GM12878 (cell line): Measurements from ENCODE around the gene RFPL1. TPM values are rescaled to one million over a fixed set of nuclear protein-coding genes. Genes with fewer than 3 reads are reported as not detected.

ENCODE experiments used
- ATAC-seq: fragments of 200-7000 bp; cut with Tn5 transposase; 3 replicates; pipeline ENCODE4 v1.9.1; 2020; ENCODE audit warnings: mild to moderate bottlenecking, moderate library complexity
- BruUV-seq: library from RNA; stranded (reverse); fragments of 400-500 nt; replicated peaks from 2 replicates; lab custom pipeline; 2021; lab: Mats Ljungman, UMichigan
- CTCF ChIA-PET: fragments of 300-600 bp; sonication (Branson Sonifier 250); formaldehyde crosslinking; extraction: SDS; loops from one replicate; lab custom pipeline; 2021; ENCODE audit warnings: inconsistent platforms; lab: Yijun Ruan, JAX
- POLR2A ChIA-PET: fragments of 350-600 bp; formaldehyde crosslinking; extraction: SDS; loops from one replicate; lab custom pipeline; 2021; ENCODE audit warnings: inconsistent platforms; lab: Charles Lee
- RAD21 ChIA-PET: fragments of 300-600 bp; sonication (Branson Sonifier 250); formaldehyde crosslinking; loops from one replicate; lab custom pipeline; 2023; ENCODE audit warnings: antibody characterized with exemption; ENCODE audit not compliant: unreplicated experiment; lab: Charles Lee
- SMC1A ChIA-PET: fragments of 300-600 bp; sonication (Branson Sonifier 250); formaldehyde crosslinking; loops from one replicate; lab custom pipeline; 2023; ENCODE audit not compliant: unreplicated experiment, uncharacterized antibody; lab: Charles Lee
- DNase-seq: peaks from one replicate; pipeline ENCODE4 v3.0.0-alpha.2; 2011; ENCODE audit warnings: low read depth, low spot score
- FAIRE-seq: peaks from 3 replicates; lab custom pipeline; 2011; peaks lifted over from hg19 to GRCh38; lab: Jason Lieb, UNC
- H2AFZ ChIP-seq: 2 replicates; pipeline ENCODE4 v1.6.0; 2011; ENCODE audit warnings: low read depth, low read length, control low read depth; ENCODE audit not compliant: control insufficient read depth
- H3K27ac ChIP-seq: 2 replicates; pipeline ENCODE4 v1.5.1; 2011; ENCODE audit warnings: control low read depth; ENCODE audit not compliant: control insufficient read depth, insufficient read depth
- H3K27me3 ChIP-seq, 2 experiments: replicated peaks in 1 of 2; 2 replicates each; pipeline versions ENCODE4 v1.6.0 to v1.6.1; 2011; ENCODE audit warnings: low read length in 1 of 2; ENCODE audit not compliant: control insufficient read depth in 2 of 2, insufficient read depth in 2 of 2
- H3K36me3 ChIP-seq, 2 experiments: 2 replicates each; pipeline ENCODE4 v1.5.1; 2011; ENCODE audit warnings: low read length in 1 of 2; ENCODE audit not compliant: control insufficient read depth in 2 of 2, insufficient read depth in 2 of 2
- H3K4me1 ChIP-seq: 2 replicates; pipeline ENCODE4 v1.6.1; 2011; ENCODE audit warnings: mild to moderate bottlenecking, low read length, moderate library complexity, mixed read lengths; ENCODE audit not compliant: control insufficient read depth, insufficient read depth
- H3K4me2 ChIP-seq: 2 replicates; pipeline ENCODE4 v1.6.0; 2011; ENCODE audit warnings: control low read depth; ENCODE audit not compliant: control insufficient read depth, insufficient read depth
- H3K4me3 ChIP-seq: fragments of 200-600 bp; sonication (generic); 2 replicates; pipeline ENCODE4 v1.5.1; 2016
- H3K79me2 ChIP-seq: 2 replicates; pipeline ENCODE4 v1.6.0; 2011; ENCODE audit warnings: low read length; ENCODE audit not compliant: control insufficient read depth, insufficient read depth
- H3K9ac ChIP-seq: 2 replicates; pipeline ENCODE4 v1.8.0; 2011; ENCODE audit warnings: low read length, control low read depth, mixed read lengths; ENCODE audit not compliant: control insufficient read depth, insufficient read depth
- H3K9me3 ChIP-seq: replicated peaks from 3 replicates; pipeline ENCODE4 v1.5.1; 2011; ENCODE audit warnings: mild to moderate bottlenecking, low read length; ENCODE audit not compliant: control insufficient read depth, insufficient read depth
- H4K20me1 ChIP-seq: 2 replicates; pipeline ENCODE4 v1.6.0; 2011; ENCODE audit not compliant: control insufficient read depth, insufficient read depth
- ATF7 ChIP-seq: fragments of 450-650 bp; IDR thresholded peaks from 2 replicates; pipeline ENCODE4 v1.6.1; 2016; ENCODE audit warnings: low read depth, mild to moderate bottlenecking
- BACH1 ChIP-seq: fragments of 450-650 bp; IDR thresholded peaks from 2 replicates; pipeline ENCODE4 v1.6.1; 2017; ENCODE audit warnings: mild to moderate bottlenecking, borderline replicate concordance
- FOXM1 ChIP-seq: IDR thresholded peaks from 2 replicates; pipeline ENCODE4 v1.6.1; 2012; ENCODE audit warnings: low read depth, mild to moderate bottlenecking, inconsistent platforms, low read length, moderate library complexity
- HDAC2 ChIP-seq: fragments of 200-600 bp; sonication (generic); IDR thresholded peaks from 2 replicates; pipeline ENCODE4 v1.6.1; 2017
- LARP7 ChIP-seq: fragments of 450-650 bp; IDR thresholded peaks from 2 replicates; pipeline ENCODE4 v1.6.1; 2017; ENCODE audit warnings: mild to moderate bottlenecking
- MYB ChIP-seq: fragments of 150-350 bp; IDR thresholded peaks from 2 replicates; pipeline ENCODE4 v1.6.1; 2014; ENCODE audit warnings: mild to moderate bottlenecking, low read depth, low read length, borderline replicate concordance
- POLR2A ChIP-seq: IDR thresholded peaks from 2 replicates; pipeline ENCODE4 v1.6.1; 2011; ENCODE audit warnings: low read depth, mild to moderate bottlenecking, low read length
- RCOR1 ChIP-seq: conservative IDR thresholded peaks from 2 replicates; pipeline ENCODE4 v1.6.1; 2012; ENCODE audit warnings: low read depth, low read length, improper control_type of control experiment
- RFX5 ChIP-seq: IDR thresholded peaks from 2 replicates; pipeline ENCODE4 v1.6.1; 2011; ENCODE audit warnings: low read depth, low read length, improper control_type of control experiment
- RUNX3 ChIP-seq: IDR thresholded peaks from 2 replicates; pipeline ENCODE4 v1.6.1; 2012; ENCODE audit warnings: low read length, inconsistent platforms
- STAT1 ChIP-seq: fragments of 450-650 bp; conservative IDR thresholded peaks from 2 replicates; pipeline ENCODE4 v1.6.1; 2014; ENCODE audit warnings: antibody characterized with exemption, mild to moderate bottlenecking
- TAF1 ChIP-seq: IDR thresholded peaks from 2 replicates; pipeline ENCODE4 v1.6.1; 2011; ENCODE audit warnings: mild to moderate bottlenecking, low read depth, low read length, borderline replicate concordance
- YBX1 ChIP-seq: fragments of 450-650 bp; IDR thresholded peaks from 2 replicates; pipeline ENCODE4 v1.6.1; 2016; ENCODE audit warnings: antibody characterized with exemption
- ZNF217 ChIP-seq: fragments of 450-650 bp; IDR thresholded peaks from 2 replicates; pipeline ENCODE4 v1.6.1; 2017; ENCODE audit warnings: antibody characterized with exemption, mild to moderate bottlenecking
- ZNF24 ChIP-seq: fragments of 450-650 bp; IDR thresholded peaks from 2 replicates; pipeline ENCODE4 v1.6.1; 2017; ENCODE audit warnings: antibody characterized with exemption, mild to moderate bottlenecking
- ZNF622 ChIP-seq: fragments of 450-650 bp; IDR thresholded peaks from 2 replicates; pipeline ENCODE4 v1.6.1; 2017; ENCODE audit warnings: mild to moderate bottlenecking, inconsistent platforms
- WGBS: methylation state at CpG from one replicate; pipeline ENCODE4 v1.1.6; 2016; ENCODE audit warnings: low lambda C conversion rate; ENCODE audit not compliant: insufficient replicate concordance, insufficient coverage; ENCODE audit errors: missing lambda C conversion rate; 5-methylcytosine and 5-hydroxymethylcytosine counted together
- in situ Hi-C: fragments of 300-500 bp; cut with MboI; formaldehyde crosslinking; loops from 9 replicates; pipeline ENCODE4 v1.14.3; 2018; ENCODE audit warnings: mixed read lengths
- intact Hi-C: fragments of 100-400 bp; cut with micrococcal nuclease; formaldehyde crosslinking; loops from one replicate; pipeline ENCODE4 v1.14.2; 2022; ENCODE audit not compliant: unreplicated experiment
- polyA plus RNA-seq, 11 experiments: library from polyadenylated mRNA; depleted of rRNA in 4 of 11; unstranded in 6 of 11; stranded (reverse) in 5 of 11; fragments of >200 nt; fragmentation: Nextera tagmentation in 4 of 11; fragmentation: Illumina TruSeq in 1 of 11; extraction: Ambion mirVana in 4 of 11; extraction: Trizol in 1 of 11; gene quantifications; 1 replicate in 1 of 11; 2 replicates in 10 of 11; pipeline versions ENCODE4 v1.2.1 to v1.2.3, GENCODE V29; 2011 to 2016; ENCODE audit warnings: inconsistent platforms in 2 of 11, missing spikeins in 2 of 11, low read depth in 1 of 11
- total RNA-seq, 4 experiments: library from RNA; depleted of rRNA in 3 of 4; stranded (reverse); fragments of >200 nt in 3 of 4; fragmentation: Illumina TruSeq in 1 of 4; extraction: Trizol in 1 of 4; gene quantifications; 2 replicates each; pipeline versions ENCODE4 v1.2.1 to v1.2.3, GENCODE V29; 2013 to 2021
- TF ChIP-seq, protein P1 (sequence below): fragments of 450-650 bp; IDR thresholded peaks from 2 replicates; pipeline ENCODE4 v1.6.1; 2017; ENCODE audit warnings: mild to moderate bottlenecking
- TF ChIP-seq, protein P2 (sequence below): fragments of 450-650 bp; IDR thresholded peaks from 2 replicates; pipeline ENCODE4 v1.6.1; 2017; ENCODE audit warnings: mild to moderate bottlenecking, moderate library complexity

RFPL1 gene
- total and polyA plus RNA-seq, 10 of the 15 experiments (the other 5 are each of a cell fraction or from before 2014, with no cell fraction given) = 0.13 TPM; not detected in 9

DNA sequence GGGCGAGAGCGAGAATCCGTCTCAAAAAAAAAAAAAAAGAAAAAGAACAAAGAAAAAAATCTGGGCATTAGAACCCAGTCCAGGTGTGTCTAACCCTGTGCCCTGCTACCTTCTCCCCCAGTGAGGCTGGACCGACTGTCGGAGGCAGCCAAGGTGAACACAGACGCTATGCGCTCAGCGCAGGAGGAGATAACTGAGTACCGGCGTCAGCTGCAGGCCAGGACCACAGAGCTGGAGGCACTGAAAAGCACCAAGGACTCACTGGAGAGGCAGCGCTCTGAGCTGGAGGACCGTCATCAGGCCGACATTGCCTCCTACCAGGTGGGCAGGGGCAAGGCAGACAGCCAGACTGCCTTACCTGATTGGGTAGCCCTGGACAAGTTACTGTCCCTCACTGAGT is 44.9 kb downstream of the RFPL1 start:
- in situ Hi-C loops = no loop called here

DNA sequence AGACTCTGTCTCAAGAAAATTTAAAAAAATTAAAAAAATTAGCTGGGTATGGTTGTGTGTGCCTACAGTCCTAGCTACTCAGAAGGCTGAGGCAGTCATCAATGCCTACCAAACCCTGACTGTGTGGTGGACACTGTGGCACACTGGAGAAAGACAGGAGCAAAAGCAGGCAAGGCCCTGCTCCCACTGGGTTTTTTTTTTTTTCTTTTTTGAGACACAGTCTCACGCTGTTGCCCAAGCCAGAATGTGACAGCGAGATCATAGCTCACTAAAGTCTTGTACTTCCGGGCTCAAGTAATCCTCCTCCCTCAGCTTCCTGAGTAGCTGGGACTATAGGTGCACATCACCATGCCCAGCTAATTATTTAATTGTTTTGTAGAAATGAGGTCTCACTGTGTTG is 46.3 kb downstream of the RFPL1 start:
- in situ Hi-C loops = no loop called here
- TF ChIP-seq BACH1 (no peak), RFX5 (no peak), RCOR1 (no peak), LARP7 (no peak), ZNF217 (no peak), ZNF24 (no peak), TAF1 (no peak)
- TF ChIP-seq, protein P1, sequence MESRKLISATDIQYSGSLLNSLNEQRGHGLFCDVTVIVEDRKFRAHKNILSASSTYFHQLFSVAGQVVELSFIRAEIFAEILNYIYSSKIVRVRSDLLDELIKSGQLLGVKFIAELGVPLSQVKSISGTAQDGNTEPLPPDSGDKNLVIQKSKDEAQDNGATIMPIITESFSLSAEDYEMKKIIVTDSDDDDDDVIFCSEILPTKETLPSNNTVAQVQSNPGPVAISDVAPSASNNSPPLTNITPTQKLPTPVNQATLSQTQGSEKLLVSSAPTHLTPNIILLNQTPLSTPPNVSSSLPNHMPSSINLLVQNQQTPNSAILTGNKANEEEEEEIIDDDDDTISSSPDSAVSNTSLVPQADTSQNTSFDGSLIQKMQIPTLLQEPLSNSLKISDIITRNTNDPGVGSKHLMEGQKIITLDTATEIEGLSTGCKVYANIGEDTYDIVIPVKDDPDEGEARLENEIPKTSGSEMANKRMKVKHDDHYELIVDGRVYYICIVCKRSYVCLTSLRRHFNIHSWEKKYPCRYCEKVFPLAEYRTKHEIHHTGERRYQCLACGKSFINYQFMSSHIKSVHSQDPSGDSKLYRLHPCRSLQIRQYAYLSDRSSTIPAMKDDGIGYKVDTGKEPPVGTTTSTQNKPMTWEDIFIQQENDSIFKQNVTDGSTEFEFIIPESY = no peak
- TF ChIP-seq, protein P2, sequence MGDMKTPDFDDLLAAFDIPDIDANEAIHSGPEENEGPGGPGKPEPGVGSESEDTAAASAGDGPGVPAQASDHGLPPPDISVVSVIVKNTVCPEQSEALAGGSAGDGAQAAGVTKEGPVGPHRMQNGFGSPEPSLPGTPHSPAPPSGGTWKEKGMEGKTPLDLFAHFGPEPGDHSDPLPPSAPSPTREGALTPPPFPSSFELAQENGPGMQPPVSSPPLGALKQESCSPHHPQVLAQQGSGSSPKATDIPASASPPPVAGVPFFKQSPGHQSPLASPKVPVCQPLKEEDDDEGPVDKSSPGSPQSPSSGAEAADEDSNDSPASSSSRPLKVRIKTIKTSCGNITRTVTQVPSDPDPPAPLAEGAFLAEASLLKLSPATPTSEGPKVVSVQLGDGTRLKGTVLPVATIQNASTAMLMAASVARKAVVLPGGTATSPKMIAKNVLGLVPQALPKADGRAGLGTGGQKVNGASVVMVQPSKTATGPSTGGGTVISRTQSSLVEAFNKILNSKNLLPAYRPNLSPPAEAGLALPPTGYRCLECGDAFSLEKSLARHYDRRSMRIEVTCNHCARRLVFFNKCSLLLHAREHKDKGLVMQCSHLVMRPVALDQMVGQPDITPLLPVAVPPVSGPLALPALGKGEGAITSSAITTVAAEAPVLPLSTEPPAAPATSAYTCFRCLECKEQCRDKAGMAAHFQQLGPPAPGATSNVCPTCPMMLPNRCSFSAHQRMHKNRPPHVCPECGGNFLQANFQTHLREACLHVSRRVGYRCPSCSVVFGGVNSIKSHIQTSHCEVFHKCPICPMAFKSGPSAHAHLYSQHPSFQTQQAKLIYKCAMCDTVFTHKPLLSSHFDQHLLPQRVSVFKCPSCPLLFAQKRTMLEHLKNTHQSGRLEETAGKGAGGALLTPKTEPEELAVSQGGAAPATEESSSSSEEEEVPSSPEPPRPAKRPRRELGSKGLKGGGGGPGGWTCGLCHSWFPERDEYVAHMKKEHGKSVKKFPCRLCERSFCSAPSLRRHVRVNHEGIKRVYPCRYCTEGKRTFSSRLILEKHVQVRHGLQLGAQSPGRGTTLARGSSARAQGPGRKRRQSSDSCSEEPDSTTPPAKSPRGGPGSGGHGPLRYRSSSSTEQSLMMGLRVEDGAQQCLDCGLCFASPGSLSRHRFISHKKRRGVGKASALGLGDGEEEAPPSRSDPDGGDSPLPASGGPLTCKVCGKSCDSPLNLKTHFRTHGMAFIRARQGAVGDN = no peak

More for the DNA sequence above, 44.9 kb downstream of the RFPL1 start:
- H2AFZ ChIP-seq = no peak overlapping the region
- ATAC-seq = no peak
- no peak overlapping the region for H3K27ac ChIP-seq
- ChIA-PET POLR2A (interaction anchor here (0.7 kb wide), 1 partner anchor 154 kb away, joined by 5 read pairs; no protein-coding TSS in a partner anchor), CTCF (no interaction called here)
- FAIRE-seq = no peak
- H3K27me3 ChIP-seq = peaks cover 0 to 3% of the 10 kb centered on the region in 2 experiments; a peak in 2 of 4 replicates
- BruUV-seq = no TSS peak
- no peak overlapping the region for H3K9ac ChIP-seq
- no peaks in the 10 kb centered on the region for H3K4me1 ChIP-seq
- intact Hi-C loops = no loop called here
- no peak overlapping the region for H3K4me3 ChIP-seq
- no peaks in the 10 kb centered on the region for H4K20me1 ChIP-seq
- H3K79me2 ChIP-seq = no peaks in the 10 kb centered on the region
- no peak for TF ChIP-seq YBX1
- TF ChIP-seq RUNX3 = no peak
- TF ChIP-seq ZNF622 = no peak
- no peak for TF ChIP-seq HDAC2
- TF ChIP-seq STAT1 = no peak
- no peak for TF ChIP-seq MYB
- TF ChIP-seq POLR2A = no peak
- TF ChIP-seq ATF7 = no peak
- TF ChIP-seq FOXM1 = no peak
- TF ChIP-seq, all 136 proteins: peak for 0
- no peaks in the 10 kb centered on the region; the same call in 2 of the 3 replicates for H3K9me3 ChIP-seq
- SMC1A ChIA-PET = no interaction called here
- WGBS = 76% methylated on average over 10 of the region's 13 CpGs
- RAD21 ChIA-PET = no interaction called here
- H3K36me3 ChIP-seq = no peaks in the 10 kb centered on the region
- H3K4me2 ChIP-seq = no peak overlapping the region
- DNase-seq = no peak

More for the DNA sequence above, 46.3 kb downstream of the RFPL1 start:
- ChIA-PET POLR2A (interaction anchor here (0.6 to 0.7 kb wide), 2 partner anchors 13 to 125 kb away, joined by 3 read pairs; no protein-coding TSS in a partner anchor), CTCF (interaction anchor here (0.9 to 1.1 kb wide), 2 partner anchors 14 to 39 kb away, joined by 3 to 4 read pairs; no protein-coding TSS in a partner anchor), SMC1A (interaction anchor here (1.2 kb wide), 1 partner anchor 10 kb away, joined by 4 read pairs; no protein-coding TSS in a partner anchor), RAD21 (interaction anchor here (0.9 kb wide), 1 partner anchor 89 kb away, joined by 3 read pairs; no protein-coding TSS in a partner anchor)
- DNase-seq (no peak), FAIRE-seq (no peak), ATAC-seq (no peak)
- H3K27me3 ChIP-seq = no peaks in the 10 kb centered on the region; a peak in 1 of 4 replicates
- no TSS peak for BruUV-seq
- no peak overlapping the region for H2AFZ ChIP-seq
- H3K4me1 ChIP-seq = no peaks in the 10 kb centered on the region
- no peaks in the 10 kb centered on the region; the same call in 2 of the 3 replicates for H3K9me3 ChIP-seq
- no peaks in the 10 kb centered on the region for H4K20me1 ChIP-seq
- no peak overlapping the region for H3K4me3 ChIP-seq
- H3K9ac ChIP-seq = no peak overlapping the region
- H3K4me2 ChIP-seq = no peak overlapping the region
- WGBS = 17% methylated on average over 2 of the region's 3 CpGs
- no peaks in the 10 kb centered on the region for H3K79me2 ChIP-seq
- no peaks in the 10 kb centered on the region for H3K36me3 ChIP-seq
- intact Hi-C loops = no loop called here
- H3K27ac ChIP-seq = no peak overlapping the region
